Measurements from ENCODE around the gene GRIK4.
"Not testable (repeated sequence)": the region's sequence is repeated elsewhere in the genome, so short reads cannot be mapped to it uniquely, and the experiment has no call there.

Gene GRIK4

GRCh38 chr11:121004206-121004840, 492.8 kb downstream of the GRIK4 start:
- DNase-seq (ENCODE audit: low read depth in 2 of 2): no peak

- no peak for DNase-seq (ENCODE audit: low read depth in 2 of 2)
Measured at GRCh38 chr11:121006922-121007321, 495.4 kb downstream of the GRIK4 start.

- DNase-seq (ENCODE audit: low read depth in 2 of 2): no peak
Measured at GRCh38 chr11:121008551-121008950, 497.0 kb downstream of the GRIK4 start.

GRCh38 chr11:121012091-121012490, 500.5 kb downstream of the GRIK4 start:
- no peak for DNase-seq (ENCODE audit: low read depth in 2 of 2)

GRCh38 chr11:121018746-121019145, 507.2 kb downstream of the GRIK4 start:
- DNase-seq (ENCODE audit: low read depth in 2 of 2): no peak

DNA sequence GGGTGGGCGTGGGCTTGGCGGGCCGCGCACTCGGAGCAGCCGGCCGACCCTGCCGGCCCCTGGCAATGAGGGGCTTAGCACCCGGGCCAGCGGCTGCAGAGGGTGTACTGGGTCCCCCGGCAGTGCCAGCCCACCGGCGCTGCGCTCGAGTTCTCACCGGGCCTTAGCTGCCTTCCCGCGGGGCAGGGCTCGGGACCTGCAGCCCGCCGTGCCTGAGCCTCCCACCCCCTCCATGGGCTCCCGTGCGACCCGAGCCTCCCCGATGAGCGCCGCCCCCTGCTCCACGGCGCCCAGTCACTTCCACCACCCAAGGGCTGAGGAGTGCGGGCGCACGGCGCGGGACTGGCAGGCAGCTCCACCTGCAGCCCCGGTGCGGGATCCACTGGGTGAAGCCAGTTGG, 510.2 kb downstream of the GRIK4 start:
- DNase-seq (ENCODE audit: low read depth in 2 of 2): not testable (repeated sequence)

DNA sequence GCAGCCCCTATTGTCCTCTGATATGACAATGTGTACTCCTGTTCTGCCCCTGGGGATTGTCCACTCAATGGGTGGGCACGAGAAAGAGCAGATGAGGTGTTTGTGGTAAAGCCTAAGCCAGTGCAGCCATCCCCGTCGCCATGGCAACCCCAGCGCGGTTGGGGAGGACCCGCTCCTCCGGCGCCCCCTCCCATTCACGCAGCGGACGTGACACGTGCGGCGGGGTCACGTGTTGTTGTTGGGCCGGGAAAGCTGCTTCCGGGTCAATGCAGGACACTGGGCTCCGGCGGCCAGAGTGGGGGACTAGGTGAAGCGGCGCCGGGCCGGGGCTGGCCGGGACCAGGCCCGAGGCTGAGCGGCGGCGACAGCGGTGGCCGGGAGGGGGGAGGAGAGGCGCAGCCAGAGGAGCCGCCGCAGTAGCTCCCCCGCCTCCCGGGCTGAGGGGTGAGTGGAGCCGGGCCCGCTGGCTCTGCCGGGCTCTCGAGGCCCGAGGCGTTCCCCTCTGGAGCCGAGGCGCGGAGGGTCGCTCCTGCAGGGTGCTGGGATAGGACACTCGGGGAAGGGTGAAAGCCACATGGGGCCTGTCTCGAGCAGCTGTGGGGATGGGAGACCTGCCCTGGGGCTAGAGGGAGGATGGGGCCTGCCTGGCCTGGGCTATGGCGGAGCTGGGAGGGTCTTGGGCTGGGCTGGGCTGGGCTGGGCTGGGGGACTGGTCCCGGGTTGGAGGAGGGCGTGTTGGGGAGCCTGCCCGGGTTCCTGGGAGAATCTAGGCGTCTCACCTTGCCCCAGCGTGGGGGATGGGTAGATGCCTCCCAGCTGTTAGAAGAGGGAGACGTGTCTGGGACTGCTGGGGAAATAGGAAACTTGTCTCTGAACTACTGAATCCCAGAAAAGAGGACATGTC, 512.6 kb downstream of the GRIK4 start, which contains the start of gene TBCEL:
TBCEL (plus strand) TSS at position 255 of the 904 bp plus-strand sequence. CDS start 21,589 bp downstream, outside the sequence.
- peak; percentile 65 to 76 for DNase-seq (ENCODE audit: low read depth in 2 of 2)

DNA sequence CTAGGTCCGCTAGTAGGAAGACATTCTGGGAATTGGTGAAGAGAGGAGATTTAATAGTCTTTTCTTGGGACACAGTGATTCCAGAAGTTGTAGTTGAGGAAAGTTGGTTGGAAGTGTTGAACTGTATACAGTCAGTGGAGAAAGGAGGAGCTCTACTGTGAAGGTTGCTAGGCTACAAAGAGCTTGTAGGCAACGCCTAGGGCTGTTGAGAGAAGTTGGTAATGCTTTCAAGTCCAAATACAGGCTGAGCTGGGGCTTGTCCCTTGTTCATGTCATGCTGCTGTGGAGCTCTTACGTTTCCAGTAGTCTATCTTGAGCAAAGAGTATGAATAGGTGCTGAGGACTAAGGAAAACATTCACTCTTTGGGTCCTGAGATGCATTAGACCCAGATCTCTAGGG, 513.4 kb downstream of the GRIK4 start:
- no peak for DNase-seq (ENCODE audit: low read depth in 2 of 2)

DNA sequence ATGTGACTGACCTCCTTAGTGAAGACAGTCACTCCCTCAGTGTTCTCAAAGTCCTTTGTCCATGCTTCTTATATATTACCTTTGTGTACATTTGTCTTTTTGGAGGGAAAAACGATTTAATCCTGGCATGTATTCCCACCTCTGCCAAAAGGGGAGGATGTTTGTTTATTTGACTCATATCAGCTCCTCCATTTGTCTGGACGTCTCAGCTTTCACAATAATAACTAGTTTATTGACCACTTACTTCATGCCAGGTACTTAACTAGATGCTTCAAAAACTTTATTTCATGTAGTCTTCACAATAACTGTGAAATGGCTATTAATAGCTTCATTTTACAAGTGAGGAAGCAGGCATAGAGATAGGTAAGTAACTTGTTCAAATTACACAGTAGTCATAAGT, 517.6 kb downstream of the GRIK4 start:
- DNase-seq (ENCODE audit: low read depth in 2 of 2): no peak

- no peak for DNase-seq (ENCODE audit: low read depth in 2 of 2)
Measured at GRCh38 chr11:121029813-121030445, 518.4 kb downstream of the GRIK4 start.

DNA sequence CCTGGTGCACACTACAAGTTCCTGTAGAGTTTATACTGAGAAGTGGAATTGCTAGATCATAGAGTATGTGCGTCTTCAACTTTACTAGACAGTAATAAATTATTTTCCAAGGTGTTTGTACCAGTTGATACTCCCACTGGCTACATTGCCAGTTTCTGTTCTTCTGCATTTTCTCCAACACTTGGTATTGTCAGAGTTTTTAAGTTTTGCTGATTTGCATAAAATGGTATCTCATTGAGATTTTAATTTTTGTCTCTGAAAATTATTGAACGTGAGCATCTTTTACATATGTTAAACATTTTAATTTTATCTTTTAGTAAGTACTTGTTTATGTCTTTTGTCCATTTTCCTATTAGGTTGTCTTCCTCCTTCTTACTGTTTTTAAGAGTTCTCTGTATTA, 519.6 kb downstream of the GRIK4 start:
- no peak for DNase-seq (ENCODE audit: low read depth in 2 of 2)

DNA sequence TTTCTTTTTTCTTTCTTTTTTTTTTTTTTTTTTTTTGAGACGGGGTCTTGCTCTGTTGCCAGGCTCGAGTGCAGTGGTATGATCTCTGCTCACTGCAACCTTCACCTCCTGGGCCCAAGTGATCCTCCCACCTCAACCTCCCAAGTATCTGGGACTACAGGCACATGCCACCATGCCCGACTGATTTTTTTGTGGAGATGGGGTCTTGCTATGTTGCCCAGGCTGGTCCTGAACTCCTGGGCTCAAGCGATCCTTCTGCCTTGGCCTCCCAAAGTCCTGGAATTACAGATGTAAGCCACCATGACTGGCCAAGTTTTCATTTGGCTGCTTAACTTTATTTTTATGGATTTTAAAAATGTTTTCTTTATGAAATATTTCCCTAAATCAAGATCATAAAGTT, 520.1 kb downstream of the GRIK4 start:
- not testable (repeated sequence) for DNase-seq (ENCODE audit: low read depth in 2 of 2)

DNA sequence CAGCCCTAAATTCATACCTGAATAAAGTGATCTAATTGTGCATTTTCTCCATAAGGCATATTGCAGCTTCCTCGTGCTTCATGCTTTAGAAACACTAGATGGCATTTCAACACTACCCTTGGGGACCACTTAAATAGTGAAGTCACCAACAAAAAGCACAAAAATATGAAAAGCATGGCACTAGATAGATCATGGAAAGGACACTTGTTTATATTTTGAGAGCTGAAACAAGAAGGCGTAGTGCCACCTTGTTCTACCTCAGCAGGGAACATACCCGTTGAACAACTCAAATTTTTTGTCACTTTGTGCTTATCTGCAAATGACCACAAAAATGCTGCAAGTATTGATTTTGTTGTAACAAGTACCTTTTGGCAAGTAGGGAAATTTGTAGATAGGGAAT, 521.0 kb downstream of the GRIK4 start:
- DNase-seq (ENCODE audit: low read depth in 2 of 2): no peak

- no peak for DNase-seq (ENCODE audit: low read depth in 2 of 2)
Measured at GRCh38 chr11:121033635-121034034, 522.1 kb downstream of the GRIK4 start.

- DNase-seq (ENCODE audit: low read depth in 2 of 2): no peak
Measured at GRCh38 chr11:121035169-121035755, 523.7 kb downstream of the GRIK4 start.

DNA sequence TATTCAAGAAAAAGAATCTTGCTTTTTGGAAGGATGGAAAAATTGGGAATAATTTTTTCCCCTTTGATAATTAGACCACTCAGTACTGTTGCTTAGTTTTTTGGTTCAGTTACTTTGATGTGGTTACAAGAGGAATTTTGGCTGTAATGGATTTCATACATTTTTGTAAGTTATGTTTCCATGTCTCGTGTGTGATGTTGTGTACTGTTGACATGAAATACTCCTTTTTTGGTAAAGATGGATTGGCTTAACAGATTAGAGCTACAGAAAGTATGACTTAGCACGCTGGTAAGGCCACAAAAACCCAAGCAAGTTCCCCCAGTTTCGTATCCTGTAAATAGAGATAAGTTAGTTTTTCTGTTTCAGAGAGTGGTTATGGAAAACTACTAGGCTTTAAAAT, 524.2 kb downstream of the GRIK4 start:
- DNase-seq (ENCODE audit: low read depth in 2 of 2): no peak

DNA sequence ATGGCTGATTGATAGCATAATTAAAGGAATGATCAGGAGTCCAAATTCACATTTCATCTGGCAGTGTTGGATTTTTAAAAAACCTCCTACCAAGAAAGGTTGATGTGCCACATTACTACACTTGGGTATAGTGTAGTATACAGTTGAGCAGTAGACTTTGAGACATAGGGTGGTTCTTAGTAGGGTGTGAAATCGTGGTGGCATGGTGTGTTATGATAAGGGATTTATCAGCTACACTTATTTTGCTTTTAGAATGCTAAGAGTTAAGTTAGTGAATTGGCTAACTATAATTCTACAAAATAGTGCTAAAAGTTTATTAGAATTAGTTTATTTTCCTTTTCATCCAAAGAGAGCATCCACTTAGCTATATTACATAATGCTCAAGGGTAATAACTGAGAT, 525.5 kb downstream of the GRIK4 start:
- no peak for DNase-seq (ENCODE audit: low read depth in 2 of 2)
